SK-N-SH (cell line): ENCODE data around the gene CAP2. TPM values are rescaled to one million over a fixed set of nuclear protein-coding genes. Genes with fewer than 3 reads are reported as not detected.

ENCODE experiments used
- CTCF ChIA-PET: fragments of 300-600, 350-600 bp; formaldehyde crosslinking; extraction: SDS; loops from one replicate; lab custom pipeline; 2021; lab: Yijun Ruan, JAX
- POLR2A ChIA-PET: fragments of 350-600 bp; sonication (Branson Sonifier 250); formaldehyde crosslinking; extraction: SDS; loops from one replicate; lab custom pipeline; 2020; ENCODE audit warnings: antibody characterized with exemption, inconsistent platforms; lab: Yijun Ruan, JAX
- DNase-seq: peaks from one replicate; pipeline ENCODE4 v3.0.0; 2012
- H2AFZ ChIP-seq: fragments of 200-600 bp; sonication (generic); 2 replicates; pipeline ENCODE4 v1.8.1; 2016; ENCODE audit warnings: antibody characterized with exemption, mild to moderate bottlenecking, low read depth
- H3F3A ChIP-seq: fragments of 200-600 bp; sonication (generic); replicated peaks from 2 replicates; pipeline ENCODE3; 2016; ENCODE audit warnings: antibody characterized with exemption, mild to moderate bottlenecking; ENCODE audit not compliant: insufficient read depth
- H3K27ac ChIP-seq, 2 experiments: fragments of 200-500 bp in 1 of 2; fragments of 200-600 bp in 1 of 2; sonication (Bioruptor generic) in 1 of 2; sonication (generic), shearing (Covaris generic) in 1 of 2; 2 replicates each; pipeline versions ENCODE4 v1.5.1 to v1.6.1; 2014 to 2016; ENCODE audit warnings: low read depth in 2 of 2, inconsistent platforms in 1 of 2, low read length in 1 of 2, mild to moderate bottlenecking in 1 of 2, mixed read lengths in 1 of 2
- H3K27me3 ChIP-seq: fragments of 200-600 bp; sonication (generic), shearing (Covaris generic); 2 replicates; pipeline ENCODE4 v1.6.1; 2016; ENCODE audit warnings: mixed run types; ENCODE audit not compliant: insufficient read depth
- H3K36me3 ChIP-seq, 2 experiments: fragments of 200-500 bp in 1 of 2; fragments of 200-600 bp in 1 of 2; sonication (Bioruptor generic) in 1 of 2; sonication (generic) in 1 of 2; replicated peaks in 1 of 2; 2 replicates each; pipeline versions ENCODE3 to v1.5.1; 2014 to 2016; ENCODE audit warnings: low read length in 1 of 2, mild to moderate bottlenecking in 1 of 2; ENCODE audit not compliant: insufficient read depth in 2 of 2, control insufficient read depth in 1 of 2
- H3K4me1 ChIP-seq, 2 experiments: fragments of 200-500 bp in 1 of 2; fragments of 200-600 bp in 1 of 2; sonication (Bioruptor generic) in 1 of 2; sonication (generic), shearing (Covaris generic) in 1 of 2; 2 replicates each; pipeline versions ENCODE4 v1.5.1 to v1.6.1; 2014 to 2016; ENCODE audit warnings: low read depth in 1 of 2, low read length in 1 of 2, mixed run types in 1 of 2; ENCODE audit not compliant: insufficient read depth in 2 of 2, control insufficient read depth in 1 of 2
- H3K4me2 ChIP-seq: fragments of 200-600 bp; sonication (generic), shearing (Covaris generic); 2 replicates; pipeline ENCODE4 v1.6.1; 2017; ENCODE audit warnings: mixed run types
- H3K4me3 ChIP-seq, 2 experiments: fragments of 200-500 bp in 1 of 2; fragments of 200-600 bp in 1 of 2; sonication (Bioruptor generic) in 1 of 2; sonication (generic), shearing (Covaris generic) in 1 of 2; 2 replicates each; pipeline versions ENCODE4 v1.5.1 to v1.8.1; 2014 to 2016; ENCODE audit warnings: low read depth in 2 of 2, inconsistent platforms in 1 of 2, low read length in 1 of 2, mild to moderate bottlenecking in 1 of 2, mixed read lengths in 1 of 2, moderate library complexity in 1 of 2
- H3K79me2 ChIP-seq: fragments of 200-600 bp; sonication (generic); 2 replicates; pipeline ENCODE4 v1.8.1; 2017; ENCODE audit warnings: mild to moderate bottlenecking; ENCODE audit not compliant: insufficient read depth
- H3K9ac ChIP-seq: fragments of 200-600 bp; sonication (generic); 2 replicates; pipeline ENCODE4 v1.6.1; 2017; ENCODE audit warnings: mixed run types
- H3K9me2 ChIP-seq: fragments of 200-600 bp; sonication (generic); 2 replicates; pipeline ENCODE4 v1.6.1; 2017; ENCODE audit warnings: mixed run types
- H3K9me3 ChIP-seq: fragments of 200-600 bp; sonication (generic); 2 replicates; pipeline ENCODE4 v1.6.1; 2017; ENCODE audit warnings: mixed run types, mild to moderate bottlenecking, moderate library complexity
- H4K20me1 ChIP-seq: fragments of 200-600 bp; sonication (generic); 2 replicates; pipeline ENCODE4 v1.6.1; 2017; ENCODE audit warnings: mild to moderate bottlenecking, mixed run types; ENCODE audit not compliant: insufficient read depth
- CTCF ChIP-seq: fragments of 200-600 bp; sonication (generic); IDR thresholded peaks from 2 replicates; pipeline ENCODE4 v1.6.1; 2017; ENCODE audit warnings: antibody characterized with exemption, mild to moderate bottlenecking, moderate library complexity
- EP300 ChIP-seq, 2 experiments: IDR thresholded peaks; 2 replicates each; pipeline versions ENCODE4 v1.4.0 to v1.6.1; 2012; ENCODE audit warnings: borderline replicate concordance in 1 of 2, low read depth in 1 of 2, low read length in 1 of 2
- IRF3 ChIP-seq: fragments of 150-350 bp; IDR thresholded peaks from 2 replicates; pipeline ENCODE4 v1.6.1; 2016; ENCODE audit warnings: mild to moderate bottlenecking, low read depth, low read length
- JUND ChIP-seq: IDR thresholded peaks from 2 replicates; pipeline ENCODE4 v1.4.0; 2012
- MEF2A ChIP-seq: IDR thresholded peaks from 2 replicates; pipeline ENCODE4 v1.4.0; 2012; ENCODE audit warnings: low read depth, borderline replicate concordance
- PBX3 ChIP-seq: IDR thresholded peaks from 2 replicates; pipeline ENCODE4; 2012
- POLR2AphosphoS5 ChIP-seq: IDR thresholded peaks from 2 replicates; pipeline ENCODE4 v1.6.1; 2012; ENCODE audit warnings: low read depth, low read length
- REST ChIP-seq: IDR thresholded peaks from 2 replicates; pipeline ENCODE4 v1.6.1; 2012; ENCODE audit warnings: mild to moderate bottlenecking, low read depth, low read length, moderate library complexity
- RFX5 ChIP-seq: IDR thresholded peaks from 2 replicates; pipeline ENCODE4 v1.6.1; 2012; ENCODE audit warnings: mild to moderate bottlenecking, improper control_type of control experiment, low read length
- RXRA ChIP-seq: IDR thresholded peaks from 2 replicates; pipeline ENCODE4 v1.4.0; 2012; ENCODE audit warnings: low read depth, mild to moderate bottlenecking, borderline replicate concordance
- TAF1 ChIP-seq: IDR thresholded peaks from 2 replicates; pipeline ENCODE4 v1.6.1; 2012; ENCODE audit warnings: low read depth, mild to moderate bottlenecking, low read length, moderate library complexity, borderline replicate concordance
- TCF12 ChIP-seq: IDR thresholded peaks from 2 replicates; pipeline ENCODE4 v1.4.0; 2012
- USF1 ChIP-seq: IDR thresholded peaks from 2 replicates; pipeline ENCODE4 v1.4.0; 2012; ENCODE audit warnings: low read depth, borderline replicate concordance
- YY1 ChIP-seq: IDR thresholded peaks from 2 replicates; pipeline ENCODE4 v1.4.0; 2012; ENCODE audit warnings: low read depth, mild to moderate bottlenecking
- ZBTB33 ChIP-seq: IDR thresholded peaks from 2 replicates; pipeline ENCODE4 v1.4.0; 2012; ENCODE audit warnings: low read depth, borderline replicate concordance
- WGBS: methylation state at CpG from one replicate; pipeline ENCODE4 v1.1.6; 2017; ENCODE audit warnings: low lambda C conversion rate; 5-methylcytosine and 5-hydroxymethylcytosine counted together
- polyA plus RNA-seq, 3 experiments: library from polyadenylated mRNA; depleted of rRNA; stranded (reverse); fragments of >200 nt; gene quantifications; 2 replicates each; pipeline ENCODE4 v1.2.3, GENCODE V29; 2012

Gene CAP2
- polyA plus RNA-seq, 1 of the 3 experiments (the other 2 are of a cell fraction): 8.5 TPM

- TF ChIP-seq REST (no peak), ZBTB33 (no peak), TAF1 (no peak), JUND (no peak), CTCF (no peak), EP300 (IDR thresholded peaks at IDR 0.05; ENCODE audit: borderline replicate concordance in 1 of 2, low read depth in 1 of 2, low read length in 1 of 2) (no peak), RXRA (no peak), RFX5 (no peak), IRF3 (no peak), PBX3 (no peak)
Measured at GRCh38 chr6:17456711-17457110, 63.3 kb downstream of the CAP2 start (continued).

GRCh38 chr6:17457405-17457804, 64.0 kb downstream of the CAP2 start:
- H3K27me3 ChIP-seq: no peaks in the 10 kb centered on the region
- no peaks in the 10 kb centered on the region for H3K9me2 ChIP-seq
- H3K4me2 ChIP-seq: no peak overlapping the region
- H4K20me1 ChIP-seq: no peaks in the 10 kb centered on the region
- H3K9me3 ChIP-seq: no peaks in the 10 kb centered on the region
- CTCF ChIA-PET: interaction anchor here (1.6 kb wide), 1 partner anchor 26 kb away, joined by 3 read pairs; no protein-coding TSS in a partner anchor
- POLR2A ChIA-PET: no interaction called here
- no peaks in the 10 kb centered on the region for H3K4me1 ChIP-seq
- no peak overlapping the region for H3K27ac ChIP-seq
- no peak for DNase-seq
- H3K36me3 ChIP-seq: no peaks in the 10 kb centered on the region
- no peaks in the 10 kb centered on the region; the same call in 1 of the 2 replicates for H3K79me2 ChIP-seq
- no peaks in the 10 kb centered on the region for H3F3A ChIP-seq
- no peak for TF ChIP-seq TAF1
- no peak for TF ChIP-seq TCF12
- no peak for TF ChIP-seq IRF3
- no peak for TF ChIP-seq RFX5
- no peak for TF ChIP-seq MEF2A
- no peak for TF ChIP-seq USF1
- TF ChIP-seq PBX3: no peak
- TF ChIP-seq POLR2AphosphoS5: no peak
- TF ChIP-seq YY1: no peak
- H2AFZ ChIP-seq: no peak overlapping the region
- 93% methylated on average over 4 of the region's 4 CpGs for WGBS
- no peak overlapping the region for H3K4me3 ChIP-seq
- H3K9ac ChIP-seq: no peak overlapping the region
